ENCODE measurements around the gene MTHFSD.

GRCh38 chr16:86499889-86500707 lies 54.9 kb downstream of the MTHFSD start:
- no peak for TF ChIP-seq POLR2A (IDR thresholded peaks at IDR 0.05)
- TF ChIP-seq CTCF (IDR thresholded peaks at IDR 0.05) = no peak

All from tibial nerve (tissue), 3 donors.